Duodenal mucosa (tissue), 2 donors: ENCODE data around the gene FAM227B.
"Not testable (repeated sequence)": the region's sequence is repeated elsewhere in the genome, so short reads cannot be mapped to it uniquely, and the experiment has no call there.

Experiments
- H3K27ac ChIP-seq: one replicate; pipeline ENCODE4 v1.7.0; 2013; ENCODE audit warnings: low read depth, low read length
- H3K27me3 ChIP-seq, 2 donors: one replicate each; pipeline ENCODE4 v1.7.0; 2013; ENCODE audit warnings: low read length in 2 of 2, control low read depth in 1 of 2; ENCODE audit not compliant: insufficient read depth in 2 of 2, control insufficient read depth in 1 of 2
- H3K36me3 ChIP-seq, 2 donors: one replicate each; pipeline ENCODE4 v1.7.0; 2013; ENCODE audit warnings: low read length in 2 of 2, control low read depth in 1 of 2; ENCODE audit not compliant: insufficient read depth in 2 of 2, control insufficient read depth in 1 of 2
- H3K4me1 ChIP-seq, 2 donors: one replicate each; pipeline ENCODE4 v1.7.0; 2013; ENCODE audit warnings: low read length in 2 of 2, control low read depth in 1 of 2; ENCODE audit not compliant: insufficient read depth in 2 of 2, control insufficient read depth in 1 of 2
- H3K4me3 ChIP-seq, 2 donors: one replicate each; pipeline ENCODE4 v1.7.0; 2013; ENCODE audit warnings: low read length in 2 of 2, low read depth in 1 of 2
- H3K9ac ChIP-seq, 2 donors: one replicate each; pipeline ENCODE4 v1.7.0; 2013; ENCODE audit warnings: low read length in 2 of 2, low read depth in 1 of 2
- H3K9me3 ChIP-seq, 2 donors: one replicate each; pipeline ENCODE4 v1.7.0; 2013; ENCODE audit warnings: low read length in 2 of 2, control low read depth in 1 of 2; ENCODE audit not compliant: control insufficient read depth in 1 of 2

FAM227B gene

GRCh38 chr15:49620658-49621368 lies at the start of gene FAM227B, which contains the start of gene DTWD1:
TSS of gene FAM227B (minus strand) at chr15:49620818. CDS start at chr15:49615171, 5,647 bp downstream.
TSS of gene DTWD1 (plus strand) at chr15:49621048. CDS start at chr15:49625168, 4,120 bp downstream.
- Histone ChIP-seq H3K4me3 (peak within 1 kb of the TSS; percentile 90), H3K9ac (peak within 1 kb of the TSS; percentile 83 to 88), H3K4me1 (peaks cover 0 to 25% of the 10 kb centered on the region in 2 donors), H3K27ac (peak within 1 kb of the TSS; percentile 88), H3K27me3 (no peaks in the 10 kb centered on the region), H3K9me3 (peaks cover 4 to 5% of the 10 kb centered on the region in 2 donors), H3K36me3 (peaks cover 4 to 6% of the 10 kb centered on the region in 2 donors)

GRCh38 chr15:49669288-49669687 lies 48.7 kb upstream of the FAM227B start:
- Histone ChIP-seq H3K9ac (no peak overlapping the region), H3K4me3 (no peak overlapping the region), H3K36me3 (no peaks in the 10 kb centered on the region), H3K9me3 (no peaks in the 10 kb centered on the region), H3K4me1 (no peaks in the 10 kb centered on the region), H3K27me3 (no peaks in the 10 kb centered on the region), H3K27ac (no peak overlapping the region)

GRCh38 chr15:49666486-49666885 lies 45.9 kb upstream of the FAM227B start:
- not testable (repeated sequence) for H3K9me3 ChIP-seq, H3K27me3 ChIP-seq, H3K27ac ChIP-seq, H3K4me1 ChIP-seq, H3K4me3 ChIP-seq, H3K9ac ChIP-seq, H3K36me3 ChIP-seq

GRCh38 chr15:49664716-49665115 lies 44.1 kb upstream of the FAM227B start:
- no peaks in the 10 kb centered on the region for H3K27me3 ChIP-seq
- no peak overlapping the region for H3K9ac ChIP-seq
- H3K36me3 ChIP-seq: no peaks in the 10 kb centered on the region
- H3K27ac ChIP-seq: no peak overlapping the region
- H3K9me3 ChIP-seq: no peaks in the 10 kb centered on the region
- no peak overlapping the region for H3K4me3 ChIP-seq
- no peaks in the 10 kb centered on the region for H3K4me1 ChIP-seq

- no peak overlapping the region for H3K4me3 ChIP-seq
- no peak overlapping the region for H3K9ac ChIP-seq
- H3K4me1 ChIP-seq: no peaks in the 10 kb centered on the region
- no peak overlapping the region for H3K27ac ChIP-seq
- peaks cover 12 to 13% of the 10 kb centered on the region in 2 donors for H3K9me3 ChIP-seq
- H3K27me3 ChIP-seq: no peaks in the 10 kb centered on the region
- H3K36me3 ChIP-seq: no peaks in the 10 kb centered on the region
Measured at GRCh38 chr15:49656734-49657133, 36.1 kb upstream of the FAM227B start.

- no peak overlapping the region for H3K9ac ChIP-seq
- H3K9me3 ChIP-seq: peaks cover 12 to 13% of the 10 kb centered on the region in 2 donors
- no peaks in the 10 kb centered on the region for H3K27me3 ChIP-seq
- no peaks in the 10 kb centered on the region for H3K36me3 ChIP-seq
- H3K27ac ChIP-seq: no peak overlapping the region
- H3K4me3 ChIP-seq: no peak overlapping the region
- H3K4me1 ChIP-seq: no peaks in the 10 kb centered on the region
Measured at GRCh38 chr15:49652922-49653321, 32.3 kb upstream of the FAM227B start.

GRCh38 chr15:49650676-49651075 lies 30.1 kb upstream of the FAM227B start:
- Histone ChIP-seq H3K9ac (no peak overlapping the region), H3K9me3 (peaks cover 12 to 13% of the 10 kb centered on the region in 2 donors), H3K27ac (no peak overlapping the region), H3K27me3 (no peaks in the 10 kb centered on the region), H3K4me1 (no peaks in the 10 kb centered on the region), H3K36me3 (no peaks in the 10 kb centered on the region), H3K4me3 (no peak overlapping the region)

GRCh38 chr15:49649987-49650386 lies 29.4 kb upstream of the FAM227B start:
- no peak overlapping the region for H3K4me3 ChIP-seq
- no peaks in the 10 kb centered on the region for H3K27me3 ChIP-seq
- H3K9ac ChIP-seq: no peak overlapping the region
- H3K9me3 ChIP-seq: peaks cover 12 to 13% of the 10 kb centered on the region in 2 donors
- no peaks in the 10 kb centered on the region for H3K36me3 ChIP-seq
- no peak overlapping the region for H3K27ac ChIP-seq
- no peaks in the 10 kb centered on the region for H3K4me1 ChIP-seq

- no peak overlapping the region for H3K4me3 ChIP-seq
- no peak overlapping the region for H3K27ac ChIP-seq
- no peaks in the 10 kb centered on the region for H3K9me3 ChIP-seq
- H3K27me3 ChIP-seq: no peaks in the 10 kb centered on the region
- peaks cover 0 to 5% of the 10 kb centered on the region in 2 donors for H3K4me1 ChIP-seq
- H3K9ac ChIP-seq: no peak overlapping the region
- H3K36me3 ChIP-seq: peaks cover 0 to 4% of the 10 kb centered on the region in 2 donors
Measured at GRCh38 chr15:49646891-49647290, 26.3 kb upstream of the FAM227B start.

- no peak overlapping the region for H3K9ac ChIP-seq
- no peaks in the 10 kb centered on the region for H3K9me3 ChIP-seq
- no peak overlapping the region for H3K27ac ChIP-seq
- no peaks in the 10 kb centered on the region for H3K27me3 ChIP-seq
- H3K36me3 ChIP-seq: peaks cover 0 to 4% of the 10 kb centered on the region in 2 donors
- H3K4me3 ChIP-seq: no peak overlapping the region
- H3K4me1 ChIP-seq: peaks cover 0 to 5% of the 10 kb centered on the region in 2 donors
Measured at GRCh38 chr15:49645941-49646340, 25.3 kb upstream of the FAM227B start.
